ENCODE data around the gene PLCXD3. TPM values are rescaled to one million over a fixed set of nuclear protein-coding genes. Genes with fewer than 3 reads are reported as not detected.

PLCXD3 gene
- polyA plus RNA-seq, 4 donors, result 0.30 to 0.56 (median 0.37) TPM

DNA sequence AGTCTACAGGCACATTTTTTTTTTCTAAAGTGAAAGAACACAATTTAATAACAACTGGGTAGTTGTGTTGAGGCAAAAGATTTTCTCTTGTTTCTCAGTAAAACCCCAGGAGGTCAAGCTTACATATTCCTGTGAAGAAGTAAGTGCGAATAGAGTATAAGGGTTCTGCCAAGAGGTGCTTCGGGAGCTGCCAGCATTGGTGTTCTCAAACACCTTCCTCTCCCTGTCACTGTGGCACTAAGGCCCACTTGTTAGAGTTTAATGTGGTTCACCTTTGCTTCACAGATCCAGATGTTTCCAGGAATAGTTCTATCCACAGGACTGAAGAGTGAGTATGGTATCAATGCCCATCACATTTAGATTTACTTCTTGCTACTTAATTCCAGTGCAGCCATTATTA lies 205.3 kb downstream of the PLCXD3 start:
- no peak for DNase-seq (ENCODE audit: low read depth in 4 of 4, low spot score in 2 of 4)

DNA sequence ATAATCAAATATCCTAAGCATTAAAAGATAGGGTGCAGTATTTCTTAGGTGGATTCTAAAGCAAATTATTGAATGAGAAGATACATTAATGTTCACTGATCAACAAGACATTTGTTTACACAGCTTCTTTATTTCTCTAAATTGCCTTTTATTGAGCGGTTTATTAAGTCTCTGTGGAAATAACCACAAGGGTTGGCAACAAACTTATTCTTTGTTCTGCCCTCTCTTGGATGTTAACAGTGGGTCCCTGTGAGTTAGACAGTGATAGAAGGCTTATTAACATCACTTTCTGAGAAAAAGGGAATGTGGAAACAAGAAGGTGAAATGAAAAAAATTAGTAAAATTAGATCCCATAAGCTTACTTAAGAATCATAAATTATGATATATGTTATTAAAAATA lies 214.3 kb downstream of the PLCXD3 start:
- no peak for DNase-seq (ENCODE audit: low read depth in 4 of 4, low spot score in 2 of 4)

DNA sequence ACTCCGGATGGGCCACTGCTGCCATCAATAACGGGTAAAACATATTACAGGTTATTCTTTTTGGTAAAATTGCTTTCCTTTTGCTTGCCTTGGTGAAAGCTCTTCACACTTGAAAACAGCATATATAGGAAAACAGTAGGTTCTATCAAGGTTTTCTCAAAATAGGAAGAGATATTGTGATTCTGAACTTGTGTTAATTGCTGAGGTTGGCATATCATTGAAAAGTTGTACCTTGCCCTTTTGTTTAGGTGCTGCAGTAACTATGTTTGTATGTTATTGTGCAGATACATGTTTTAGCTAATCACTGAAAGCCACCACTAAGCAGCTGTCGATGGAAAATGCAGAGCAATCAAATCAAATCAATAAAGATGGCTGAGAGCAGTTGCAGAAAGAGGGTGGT lies 219.1 kb downstream of the PLCXD3 start:
- no peak for DNase-seq (ENCODE audit: low read depth in 4 of 4, low spot score in 2 of 4)

GRCh38 chr5:41290810-41291209 lies 219.6 kb downstream of the PLCXD3 start:
- no peak for DNase-seq (ENCODE audit: low read depth in 4 of 4, low spot score in 2 of 4)

DNA sequence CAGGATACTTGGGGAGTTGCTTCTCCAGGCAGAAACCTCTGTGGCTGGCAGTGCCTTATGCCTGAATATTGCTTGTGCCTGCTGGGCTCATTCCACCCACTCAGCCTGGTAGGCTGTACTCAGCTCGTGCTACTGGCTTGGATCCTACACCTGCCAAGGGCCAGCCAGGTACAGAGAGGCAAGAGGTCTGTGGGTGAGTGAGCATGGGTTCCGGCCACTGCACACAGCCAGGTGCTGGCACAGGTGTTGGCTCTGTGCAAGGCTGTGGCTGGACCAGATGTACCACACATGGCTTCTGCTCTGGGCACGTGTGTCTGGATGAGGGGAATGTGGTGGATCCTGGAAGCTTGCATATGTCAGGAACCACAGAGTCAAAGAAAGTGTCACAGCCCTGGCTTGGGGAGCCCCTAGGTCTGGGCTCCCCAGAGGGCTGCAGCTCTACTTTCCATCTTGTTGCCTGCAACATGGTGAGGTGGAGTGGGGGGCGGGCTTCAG lies 220.4 kb downstream of the PLCXD3 start:
- DNase-seq (ENCODE audit: low read depth in 4 of 4, low spot score in 2 of 4), result no peak

DNA sequence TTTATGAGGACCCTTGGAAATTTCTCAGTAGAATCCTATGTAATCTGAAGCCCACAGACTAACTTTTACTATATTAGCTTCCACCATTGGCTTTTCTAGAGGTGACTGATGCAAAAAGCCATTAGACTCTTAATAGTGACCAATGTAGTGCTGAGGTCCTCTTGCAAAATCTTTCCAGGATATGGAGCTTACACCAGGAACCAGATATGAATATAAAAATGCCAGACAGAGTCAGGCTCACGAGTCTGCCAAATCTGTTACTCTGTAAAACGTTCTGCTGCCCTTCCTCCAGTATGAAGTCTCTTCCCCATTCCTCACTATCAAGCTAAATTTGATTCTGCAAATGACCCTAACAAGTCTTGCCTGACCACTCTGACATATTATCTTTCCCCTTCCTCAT lies 223.7 kb downstream of the PLCXD3 start:
- no peak for DNase-seq (ENCODE audit: low read depth in 4 of 4, low spot score in 2 of 4)

DNA sequence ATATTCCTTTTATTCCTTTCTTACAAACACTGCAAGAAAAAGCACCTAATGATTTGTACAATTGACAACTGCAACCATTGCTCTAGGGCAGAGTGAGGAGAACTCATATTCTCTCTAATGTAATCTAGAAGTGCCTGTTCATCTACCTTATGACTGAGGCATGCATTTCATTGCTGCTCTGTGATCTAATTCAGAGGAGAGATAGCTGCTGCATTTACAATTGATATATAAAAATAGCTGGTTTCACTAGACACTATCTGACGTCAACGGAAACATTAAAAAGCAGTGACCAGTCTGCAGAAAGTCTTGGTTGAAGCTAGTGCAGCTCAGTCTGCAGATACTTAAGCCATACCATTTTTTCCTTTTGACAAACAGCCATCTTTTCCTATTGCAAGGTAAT lies 224.2 kb downstream of the PLCXD3 start:
- DNase-seq (ENCODE audit: low read depth in 4 of 4, low spot score in 2 of 4), result no peak

DNA sequence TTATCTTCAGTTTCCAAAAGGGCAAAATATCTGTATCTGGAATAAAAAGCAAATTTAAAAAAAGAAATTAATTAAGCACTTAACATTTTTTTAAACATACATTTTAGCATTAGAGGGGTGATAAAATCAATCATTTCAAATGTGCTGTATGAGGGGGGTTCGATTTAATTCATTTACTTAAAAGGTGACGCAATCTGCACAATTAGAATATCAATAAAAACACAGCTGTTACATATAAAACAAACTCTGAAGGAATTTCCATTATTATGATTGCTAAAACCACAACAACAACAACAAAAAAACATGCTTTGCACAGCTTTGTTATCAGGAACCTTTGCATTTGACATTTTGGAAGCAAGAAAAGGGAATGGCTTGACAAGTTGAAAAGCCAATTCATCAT lies 225.5 kb downstream of the PLCXD3 start:
- DNase-seq (ENCODE audit: low read depth in 4 of 4, low spot score in 2 of 4), result no peak

- no peak for DNase-seq (ENCODE audit: low read depth in 4 of 4, low spot score in 2 of 4)
These were observed 229.1 kb downstream of the PLCXD3 start for GRCh38 chr5:41281215-41281810.

DNA sequence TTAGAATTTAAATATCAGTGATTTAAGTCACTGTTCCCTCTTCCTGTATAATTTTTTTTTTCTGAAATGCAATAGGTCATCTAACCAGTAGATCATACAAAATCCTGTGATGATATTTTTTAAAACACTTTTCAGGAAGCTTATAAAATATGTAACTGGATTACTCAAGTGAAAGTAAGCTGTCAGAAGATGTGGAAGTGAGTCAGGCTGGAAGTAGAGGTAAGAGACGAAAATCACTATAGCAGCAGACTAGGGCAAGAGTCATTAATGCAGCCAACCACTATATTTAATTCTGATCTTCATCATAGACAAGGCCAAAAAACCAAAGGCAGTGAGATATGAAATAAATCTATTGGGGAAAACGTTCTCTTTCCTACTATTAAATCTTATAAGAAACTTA lies 231.4 kb downstream of the PLCXD3 start:
- no peak for DNase-seq (ENCODE audit: low read depth in 4 of 4, low spot score in 2 of 4)

- peak in 1 of 4 donors; percentile 24 for DNase-seq (ENCODE audit: low read depth in 4 of 4, low spot score in 2 of 4)
These were observed 232.7 kb downstream of the PLCXD3 start for GRCh38 chr5:41277476-41278245.

DNA sequence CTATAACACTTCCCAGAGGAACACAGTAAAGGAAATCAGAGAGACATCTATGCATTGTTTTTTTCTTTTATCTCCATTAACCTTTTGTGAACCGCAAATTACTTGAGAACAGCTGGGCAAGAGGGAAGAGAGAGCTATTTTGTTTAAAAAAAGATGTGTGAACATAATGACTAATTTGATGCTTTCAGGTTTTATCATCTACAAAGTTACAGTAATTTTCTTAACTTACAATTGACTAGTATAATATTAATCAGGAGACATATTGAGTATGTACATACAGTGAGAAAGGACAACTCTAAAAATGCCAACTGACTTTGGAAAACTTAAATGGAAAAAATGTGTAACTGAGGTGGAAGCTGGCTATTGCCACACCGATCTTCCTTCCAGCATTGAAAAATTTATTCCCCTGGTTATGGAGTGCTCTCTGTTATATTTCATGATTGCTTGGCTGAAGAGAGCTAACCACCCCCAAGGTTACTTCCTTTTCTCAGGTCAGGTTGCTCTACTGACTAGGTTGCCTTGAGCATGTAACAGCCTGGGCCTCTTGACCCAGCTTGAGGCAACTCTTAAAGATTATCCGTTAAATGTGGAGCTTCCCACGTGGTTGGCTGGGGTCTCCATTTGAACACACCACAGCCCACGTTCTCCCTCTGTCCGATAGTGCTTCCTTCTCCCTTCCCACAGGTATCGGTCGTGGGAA lies 234.4 kb downstream of the PLCXD3 start:
- DNase-seq (ENCODE audit: low read depth in 4 of 4, low spot score in 2 of 4), result no peak

DNA sequence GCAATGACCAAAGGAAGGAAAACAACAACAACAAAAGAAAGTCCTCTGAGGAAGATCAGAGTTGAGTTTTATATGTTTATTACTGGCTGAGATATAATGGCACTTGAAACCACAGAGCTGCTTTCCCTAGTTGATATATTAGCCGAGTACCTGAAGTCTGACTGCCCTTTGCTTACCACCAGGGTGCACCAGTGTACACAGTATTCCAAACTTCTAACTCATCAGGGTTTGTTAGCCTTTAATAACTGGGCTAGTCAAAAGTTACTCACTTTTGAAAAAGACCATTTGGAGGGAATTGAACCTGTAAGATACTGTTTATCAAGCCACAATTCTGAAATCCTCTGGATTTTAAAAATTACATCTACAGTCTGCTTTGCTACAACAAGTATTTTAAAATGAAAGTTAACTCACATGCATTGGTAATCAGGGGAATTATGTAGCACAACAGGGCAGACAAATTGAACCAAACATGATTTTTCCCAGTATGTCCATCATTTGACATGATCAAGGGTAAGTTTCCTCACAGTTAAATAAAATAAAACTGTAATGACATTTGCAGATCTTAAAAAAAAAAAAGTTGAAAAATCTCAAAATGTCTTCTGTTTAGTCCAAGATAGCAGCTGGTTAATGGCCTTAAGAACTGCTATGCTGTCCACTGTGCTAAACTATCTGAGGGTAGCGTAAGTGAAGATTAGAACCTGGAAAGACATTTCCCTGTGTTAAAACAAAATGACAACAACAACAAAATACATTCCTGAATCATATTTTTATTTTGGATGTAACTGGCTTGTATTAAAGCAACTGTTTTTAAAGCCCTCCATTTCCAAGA lies 239.8 kb downstream of the PLCXD3 start:
- peak in 1 of 4 donors; percentile 39 for DNase-seq (ENCODE audit: low read depth in 4 of 4, low spot score in 2 of 4)

DNA sequence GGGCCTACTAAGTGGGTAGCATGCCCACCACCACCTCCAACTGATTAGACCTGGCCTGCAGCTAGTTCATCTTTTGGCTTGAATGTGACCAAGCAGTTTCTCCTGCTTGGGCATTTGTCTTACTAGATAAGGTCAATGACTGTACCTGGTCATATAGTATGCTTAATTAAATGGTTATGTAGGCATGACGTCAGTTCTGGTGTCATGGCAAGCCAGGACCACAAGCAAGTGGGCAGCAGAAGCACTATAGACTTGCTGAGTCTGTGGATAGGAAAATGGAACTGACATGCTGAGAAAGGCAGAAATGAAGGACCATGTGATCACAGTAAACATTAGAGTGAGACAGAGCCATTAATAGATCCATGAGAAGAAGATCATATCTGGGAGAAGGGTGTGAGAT lies 241.5 kb downstream of the PLCXD3 start:
- no peak for DNase-seq (ENCODE audit: low read depth in 4 of 4, low spot score in 2 of 4)

DNA sequence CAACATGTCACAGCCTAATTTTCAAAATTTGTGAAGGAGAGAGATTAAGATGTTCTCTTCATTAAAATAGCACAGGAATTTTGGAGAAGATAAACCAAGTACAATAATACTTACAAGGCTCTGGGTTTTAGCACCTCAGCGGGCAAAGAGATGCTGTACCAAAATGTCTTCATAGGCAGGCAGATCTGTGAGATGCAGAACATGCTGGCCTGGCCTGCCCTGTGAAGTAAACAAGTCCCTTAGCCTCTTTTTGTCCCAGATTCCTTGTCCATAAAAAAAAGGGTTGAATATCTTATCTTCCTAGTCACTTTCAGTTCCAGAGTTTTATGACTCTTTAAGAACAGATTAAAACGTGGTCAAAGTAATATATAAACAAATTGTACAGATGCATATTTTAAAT lies 244.0 kb downstream of the PLCXD3 start:
- DNase-seq (ENCODE audit: low read depth in 4 of 4, low spot score in 2 of 4), result no peak

DNA sequence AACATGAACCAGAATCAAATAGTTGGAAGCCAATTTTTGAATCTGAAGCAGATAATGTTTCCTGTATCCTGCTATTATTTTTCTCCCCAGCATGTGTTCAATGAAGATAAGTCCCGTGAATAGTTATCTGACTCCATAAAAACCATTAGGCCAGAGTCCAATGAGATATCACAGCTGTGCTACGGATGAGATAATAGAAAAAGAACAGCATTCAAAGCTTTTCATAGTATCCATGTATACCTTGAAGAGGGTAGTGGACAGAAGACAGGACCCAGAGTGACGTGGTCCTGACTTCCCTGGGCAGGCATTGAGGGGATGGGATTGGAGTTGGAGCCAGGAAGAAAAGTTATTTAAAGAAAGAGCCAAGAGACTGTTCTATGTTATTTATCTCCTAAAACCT lies 246.4 kb downstream of the PLCXD3 start:
- DNase-seq (ENCODE audit: low read depth in 4 of 4, low spot score in 2 of 4), result no peak

DNA sequence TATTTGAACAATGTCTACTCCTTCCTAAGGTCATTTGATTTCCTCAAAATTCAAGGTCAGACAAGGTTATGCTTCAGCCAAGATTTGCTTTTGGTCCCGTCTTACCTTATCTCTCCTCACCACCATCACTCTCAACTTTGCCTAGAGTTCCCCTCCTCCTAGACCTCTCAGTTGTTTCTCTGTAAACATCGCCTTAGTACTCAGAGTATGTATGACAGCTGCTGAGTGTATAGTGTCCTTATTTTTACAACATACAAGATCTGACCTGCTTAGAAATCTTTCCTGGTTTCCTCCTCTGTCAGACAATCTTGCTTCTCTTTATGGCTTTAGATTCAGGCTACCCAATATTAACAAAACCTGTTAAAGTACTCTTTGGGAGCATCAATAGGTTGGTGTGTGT lies 247.1 kb downstream of the PLCXD3 start:
- no peak for DNase-seq (ENCODE audit: low read depth in 4 of 4, low spot score in 2 of 4)

All from left renal cortex interstitium (tissue), 4 donors.